ENCODE data around the gene MRI1.

DNA sequence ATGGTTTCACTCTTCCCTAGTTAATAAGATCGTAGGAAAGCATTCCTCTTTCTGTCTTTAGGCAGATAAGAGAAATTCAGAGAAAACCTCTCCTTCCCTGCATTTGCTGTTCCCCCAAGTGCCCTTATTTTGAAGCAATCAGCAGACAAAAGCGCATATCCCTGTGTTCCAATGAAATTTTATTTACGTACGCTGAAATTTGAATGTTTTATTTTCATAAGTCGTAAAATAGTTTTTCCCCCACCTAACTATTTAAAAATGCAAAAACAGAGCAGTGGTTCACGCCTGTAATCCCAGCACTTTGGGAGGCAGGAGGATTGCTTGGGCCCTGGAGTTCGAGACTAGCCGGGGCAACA lies 17.2 kb upstream of the MRI1 start:
- TF ChIP-seq, protein P1, sequence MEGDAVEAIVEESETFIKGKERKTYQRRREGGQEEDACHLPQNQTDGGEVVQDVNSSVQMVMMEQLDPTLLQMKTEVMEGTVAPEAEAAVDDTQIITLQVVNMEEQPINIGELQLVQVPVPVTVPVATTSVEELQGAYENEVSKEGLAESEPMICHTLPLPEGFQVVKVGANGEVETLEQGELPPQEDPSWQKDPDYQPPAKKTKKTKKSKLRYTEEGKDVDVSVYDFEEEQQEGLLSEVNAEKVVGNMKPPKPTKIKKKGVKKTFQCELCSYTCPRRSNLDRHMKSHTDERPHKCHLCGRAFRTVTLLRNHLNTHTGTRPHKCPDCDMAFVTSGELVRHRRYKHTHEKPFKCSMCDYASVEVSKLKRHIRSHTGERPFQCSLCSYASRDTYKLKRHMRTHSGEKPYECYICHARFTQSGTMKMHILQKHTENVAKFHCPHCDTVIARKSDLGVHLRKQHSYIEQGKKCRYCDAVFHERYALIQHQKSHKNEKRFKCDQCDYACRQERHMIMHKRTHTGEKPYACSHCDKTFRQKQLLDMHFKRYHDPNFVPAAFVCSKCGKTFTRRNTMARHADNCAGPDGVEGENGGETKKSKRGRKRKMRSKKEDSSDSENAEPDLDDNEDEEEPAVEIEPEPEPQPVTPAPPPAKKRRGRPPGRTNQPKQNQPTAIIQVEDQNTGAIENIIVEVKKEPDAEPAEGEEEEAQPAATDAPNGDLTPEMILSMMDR (IDR thresholded peaks at IDR 0.05), result no peak
- no peak for TF ChIP-seq POLR2A (IDR thresholded peaks at IDR 0.05)

Data from right lobe of liver (tissue), 4 donors.